Mammary microvascular endothelial cell (primary cell): ENCODE results near the gene SHROOM4. TPM values are rescaled to one million over a fixed set of nuclear protein-coding genes. Genes with fewer than 3 reads are reported as not detected.

ENCODE experiments used
- total RNA-seq: library from RNA; depleted of rRNA; stranded (reverse); fragments of >200 nt; gene quantifications from 2 replicates; pipeline ENCODE4 v1.2.3, GENCODE V29; 2015

The SHROOM4 gene, protein sequence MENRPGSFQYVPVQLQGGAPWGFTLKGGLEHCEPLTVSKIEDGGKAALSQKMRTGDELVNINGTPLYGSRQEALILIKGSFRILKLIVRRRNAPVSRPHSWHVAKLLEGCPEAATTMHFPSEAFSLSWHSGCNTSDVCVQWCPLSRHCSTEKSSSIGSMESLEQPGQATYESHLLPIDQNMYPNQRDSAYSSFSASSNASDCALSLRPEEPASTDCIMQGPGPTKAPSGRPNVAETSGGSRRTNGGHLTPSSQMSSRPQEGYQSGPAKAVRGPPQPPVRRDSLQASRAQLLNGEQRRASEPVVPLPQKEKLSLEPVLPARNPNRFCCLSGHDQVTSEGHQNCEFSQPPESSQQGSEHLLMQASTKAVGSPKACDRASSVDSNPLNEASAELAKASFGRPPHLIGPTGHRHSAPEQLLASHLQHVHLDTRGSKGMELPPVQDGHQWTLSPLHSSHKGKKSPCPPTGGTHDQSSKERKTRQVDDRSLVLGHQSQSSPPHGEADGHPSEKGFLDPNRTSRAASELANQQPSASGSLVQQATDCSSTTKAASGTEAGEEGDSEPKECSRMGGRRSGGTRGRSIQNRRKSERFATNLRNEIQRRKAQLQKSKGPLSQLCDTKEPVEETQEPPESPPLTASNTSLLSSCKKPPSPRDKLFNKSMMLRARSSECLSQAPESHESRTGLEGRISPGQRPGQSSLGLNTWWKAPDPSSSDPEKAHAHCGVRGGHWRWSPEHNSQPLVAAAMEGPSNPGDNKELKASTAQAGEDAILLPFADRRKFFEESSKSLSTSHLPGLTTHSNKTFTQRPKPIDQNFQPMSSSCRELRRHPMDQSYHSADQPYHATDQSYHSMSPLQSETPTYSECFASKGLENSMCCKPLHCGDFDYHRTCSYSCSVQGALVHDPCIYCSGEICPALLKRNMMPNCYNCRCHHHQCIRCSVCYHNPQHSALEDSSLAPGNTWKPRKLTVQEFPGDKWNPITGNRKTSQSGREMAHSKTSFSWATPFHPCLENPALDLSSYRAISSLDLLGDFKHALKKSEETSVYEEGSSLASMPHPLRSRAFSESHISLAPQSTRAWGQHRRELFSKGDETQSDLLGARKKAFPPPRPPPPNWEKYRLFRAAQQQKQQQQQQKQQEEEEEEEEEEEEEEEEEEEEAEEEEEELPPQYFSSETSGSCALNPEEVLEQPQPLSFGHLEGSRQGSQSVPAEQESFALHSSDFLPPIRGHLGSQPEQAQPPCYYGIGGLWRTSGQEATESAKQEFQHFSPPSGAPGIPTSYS (N-terminal part only)
- total RNA-seq: 38.3 and 45.8 TPM in 2 replicates

GRCh38 chrX:50813843-50814661 lies at the start of gene SHROOM4:
SHROOM4 (minus strand) TSS chrX:50814194; CDS start chrX:50814018, 176 bp downstream.

Other genes with a start within 250 kb of the SHROOM4 start
- not detected in 2 replicates for gene BMP15, start 96.5 kb upstream of the SHROOM4 start, total RNA-seq